Germinal center (tissue), 1 donor: ENCODE results near the gene RBPJL.

ENCODE experiments used
- DNase-seq: peaks from one replicate; pipeline ENCODE4 v3.0.0; 2012; ENCODE audit warnings: mixed read lengths, low spot score

Gene RBPJL

DNA sequence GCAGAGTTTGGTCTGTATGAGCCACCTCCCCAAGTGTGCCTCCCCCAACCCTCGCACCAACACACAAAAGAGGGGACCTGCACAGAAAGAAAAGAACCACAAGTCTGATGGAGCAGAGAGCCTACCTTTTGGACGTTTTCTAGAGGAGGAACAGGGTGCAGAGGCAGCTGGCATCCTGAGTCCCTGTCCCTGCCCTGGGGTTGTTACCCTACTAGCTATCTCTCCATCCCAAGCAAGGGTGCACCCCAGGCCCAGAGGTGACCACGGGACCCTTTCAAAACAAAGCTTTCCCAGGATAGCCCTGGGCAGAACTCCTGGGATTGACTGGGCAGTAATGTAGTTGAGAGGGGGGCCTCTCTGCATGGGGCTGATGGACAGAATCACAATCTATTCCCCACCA, 11.2 kb downstream of the RBPJL start:
- DNase-seq = no peak

DNA sequence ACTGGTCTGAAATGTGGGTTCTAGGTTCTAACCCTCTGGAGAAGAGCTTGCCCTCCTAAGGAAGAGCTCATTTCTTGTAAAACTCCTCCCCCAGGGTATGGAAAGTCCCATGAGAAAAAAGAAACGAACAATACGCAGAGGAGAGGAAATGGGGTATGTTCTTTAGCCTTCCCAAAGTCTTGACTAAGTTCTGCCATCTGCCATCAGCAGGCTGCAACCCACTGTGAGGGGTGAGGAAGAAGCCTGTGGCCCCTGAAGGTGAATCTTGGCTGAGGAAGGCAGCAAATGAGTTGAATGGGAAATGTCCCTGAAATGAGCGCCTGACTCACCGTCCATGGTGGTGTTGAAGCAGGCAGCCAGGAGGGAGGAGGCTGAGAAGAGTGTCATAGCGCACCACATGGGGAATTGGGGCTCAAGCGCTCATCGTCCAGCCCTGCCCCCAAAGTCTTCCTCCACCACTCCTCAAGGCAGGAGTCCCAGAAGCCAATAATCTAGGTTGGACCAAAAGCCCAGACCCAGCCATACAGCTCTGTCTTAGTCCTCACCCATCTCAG, 11.8 kb downstream of the RBPJL start:
- DNase-seq = no peak

DNA sequence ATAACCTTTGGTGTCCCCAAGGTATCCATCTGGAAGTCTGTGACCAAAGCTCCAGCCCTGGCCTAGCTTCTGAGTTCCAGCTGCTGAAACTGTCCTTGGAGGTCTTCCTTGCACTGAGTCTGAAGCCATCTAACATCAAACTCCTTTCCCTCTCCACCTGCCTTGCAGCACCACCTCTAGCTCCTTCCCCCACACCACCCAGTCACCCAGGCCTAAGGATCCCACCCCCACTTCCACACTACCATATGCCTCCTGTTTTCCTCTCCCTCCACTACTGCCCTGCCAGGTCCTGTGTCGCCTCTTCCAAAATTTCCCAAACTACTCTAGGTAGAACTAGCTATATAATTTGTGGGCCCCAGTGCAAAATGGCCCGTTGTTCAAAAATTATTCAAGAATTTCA, 12.3 kb downstream of the RBPJL start:
- no peak for DNase-seq

DNA sequence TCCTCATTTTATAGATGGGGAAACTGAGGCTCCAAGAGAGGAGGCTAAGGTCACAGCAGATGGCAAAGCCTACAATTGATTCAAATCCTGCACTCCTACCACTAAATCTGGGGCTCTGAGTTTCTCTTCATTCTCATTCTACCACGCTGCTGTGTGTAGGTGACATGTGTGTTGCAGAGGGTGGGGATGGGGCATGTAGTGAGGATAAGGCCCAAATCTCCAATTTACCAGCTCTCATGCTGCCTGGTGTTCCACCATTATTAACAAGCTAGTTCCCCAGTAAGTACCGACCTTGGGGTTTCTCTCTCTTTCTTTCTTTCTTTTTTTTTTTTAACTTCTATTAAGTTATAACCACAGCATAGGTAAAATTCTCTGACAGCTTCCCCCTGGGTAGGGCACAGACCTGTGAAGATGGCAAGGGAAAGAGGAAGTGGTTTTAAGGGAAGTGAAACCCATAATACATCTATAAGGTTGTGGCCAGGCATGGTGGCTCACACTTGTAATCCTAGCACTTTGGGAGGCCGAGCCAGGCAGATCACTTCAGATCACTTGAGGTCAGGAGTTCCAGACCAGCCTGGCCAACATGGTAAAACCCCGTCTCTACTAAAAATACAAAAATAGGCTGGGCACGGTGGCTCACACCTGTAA, 14.4 kb downstream of the RBPJL start:
- DNase-seq = peak; percentile 83

DNA sequence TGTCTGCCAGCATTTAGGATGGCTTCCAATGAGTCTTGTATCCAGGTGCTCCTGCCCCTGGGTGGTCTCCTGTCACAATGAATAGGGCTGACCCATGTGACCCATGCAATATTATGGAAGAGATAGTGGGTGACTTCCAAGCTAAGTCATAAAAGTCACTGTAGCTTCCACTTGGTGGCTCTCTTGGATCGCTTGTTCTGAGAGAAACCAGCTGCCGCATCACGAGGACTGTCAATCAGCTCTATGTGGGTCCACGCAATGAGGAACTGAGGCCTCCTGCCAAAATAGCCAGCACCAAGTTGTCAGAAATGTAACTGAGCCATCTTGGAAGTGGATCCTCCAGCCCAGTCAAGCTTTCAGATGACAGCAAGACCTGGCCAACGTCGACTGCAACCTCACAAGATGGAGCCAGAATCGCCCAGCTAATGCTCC, 16.3 kb downstream of the RBPJL start:
- peak; percentile 48 for DNase-seq

DNA sequence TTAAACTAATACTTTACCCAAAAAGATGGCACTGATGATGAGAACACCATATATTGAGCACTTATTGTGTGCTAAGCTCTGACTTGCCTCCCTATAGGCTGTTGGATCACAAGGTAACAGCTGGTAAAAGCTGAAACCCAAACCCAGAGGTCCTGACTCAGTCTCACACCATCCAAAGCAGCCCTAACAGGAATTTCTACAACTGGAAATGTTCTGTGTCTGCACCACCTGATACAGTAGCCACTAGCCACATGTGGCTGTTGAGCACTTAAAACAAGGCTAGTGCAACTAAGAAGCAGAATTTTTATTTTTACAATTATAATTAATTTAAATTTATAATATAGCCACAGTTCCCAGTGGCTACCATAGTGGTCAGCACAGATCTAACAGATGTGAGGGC, 17.1 kb downstream of the RBPJL start:
- no peak for DNase-seq

DNA sequence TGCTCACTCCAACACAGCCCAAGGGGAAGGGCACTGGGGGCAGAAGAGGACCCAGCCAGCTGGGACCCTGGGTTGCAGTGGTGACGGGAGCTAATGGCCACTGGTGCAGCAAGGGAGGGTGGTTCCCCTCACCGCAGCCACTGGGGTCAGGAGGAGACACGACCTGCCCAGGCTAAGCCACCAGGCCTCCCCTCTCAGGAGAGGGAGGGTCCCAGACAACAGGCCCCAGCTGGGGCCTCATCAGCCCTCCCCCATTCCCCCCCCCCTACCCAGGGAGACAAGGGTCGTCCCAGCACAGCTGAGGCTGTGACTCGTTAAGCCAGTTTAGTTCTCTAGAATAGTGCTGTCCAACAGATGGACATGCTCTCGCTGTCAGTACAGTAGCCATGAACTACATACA, 18.7 kb downstream of the RBPJL start:
- no peak for DNase-seq

DNA sequence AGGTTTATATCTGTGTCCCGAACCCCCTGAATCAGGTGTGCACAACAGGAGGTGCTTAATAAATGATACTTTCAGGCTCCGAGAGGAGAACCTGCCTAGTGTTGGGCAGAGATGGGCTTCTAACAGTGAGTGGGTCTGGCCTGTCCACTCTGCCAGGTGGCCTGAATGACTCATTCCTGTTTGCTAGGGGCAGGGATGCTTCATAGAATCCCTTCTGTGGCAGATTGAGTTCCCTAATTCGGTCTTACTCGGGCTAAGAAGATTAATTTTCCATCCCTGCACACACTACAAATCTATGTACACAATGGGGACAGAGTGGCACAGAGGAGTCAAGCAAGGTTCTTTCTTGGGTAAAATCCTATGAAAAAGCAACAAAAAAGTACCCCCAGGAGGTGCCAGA, 21.8 kb downstream of the RBPJL start:
- no peak for DNase-seq

DNA sequence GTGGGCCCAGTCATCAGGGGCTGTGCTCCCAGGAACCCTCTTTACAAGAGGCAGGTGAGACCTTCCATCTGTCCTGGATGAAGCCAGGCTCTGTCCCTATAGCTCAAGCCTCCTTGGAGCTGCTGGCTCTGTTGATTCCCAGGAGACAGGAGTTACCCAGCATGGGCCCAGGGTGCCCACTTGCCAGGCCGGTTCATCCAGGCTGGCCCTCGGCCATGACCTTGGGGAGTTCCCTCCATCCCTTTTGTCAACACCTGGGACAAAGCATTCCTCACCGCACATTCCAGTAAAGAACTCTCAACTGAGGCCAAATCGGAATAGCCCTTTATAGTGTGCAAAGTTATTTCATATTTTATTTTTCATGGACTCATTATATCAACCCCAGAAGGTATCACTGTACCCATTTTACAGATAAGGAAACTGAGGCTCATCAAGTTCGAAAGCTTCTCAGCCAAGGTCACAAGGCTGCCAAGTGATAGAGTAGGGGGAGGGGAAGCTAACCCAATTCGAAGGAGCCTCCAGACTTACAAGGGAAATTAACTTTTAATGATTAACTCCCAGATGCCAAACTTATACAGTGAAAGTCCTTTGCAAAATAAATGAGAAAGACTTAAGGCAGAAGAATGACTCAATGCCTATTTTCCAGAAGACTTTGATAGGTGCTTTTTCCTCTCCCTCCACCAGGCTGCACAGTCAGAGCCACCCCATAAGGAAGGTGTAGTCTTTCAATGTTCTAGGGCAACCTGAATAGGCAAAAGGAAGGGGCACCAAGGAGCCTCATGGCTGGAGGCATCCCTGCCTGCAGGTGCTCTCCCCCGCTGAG, 23.1 kb downstream of the RBPJL start:
- no peak for DNase-seq

DNA sequence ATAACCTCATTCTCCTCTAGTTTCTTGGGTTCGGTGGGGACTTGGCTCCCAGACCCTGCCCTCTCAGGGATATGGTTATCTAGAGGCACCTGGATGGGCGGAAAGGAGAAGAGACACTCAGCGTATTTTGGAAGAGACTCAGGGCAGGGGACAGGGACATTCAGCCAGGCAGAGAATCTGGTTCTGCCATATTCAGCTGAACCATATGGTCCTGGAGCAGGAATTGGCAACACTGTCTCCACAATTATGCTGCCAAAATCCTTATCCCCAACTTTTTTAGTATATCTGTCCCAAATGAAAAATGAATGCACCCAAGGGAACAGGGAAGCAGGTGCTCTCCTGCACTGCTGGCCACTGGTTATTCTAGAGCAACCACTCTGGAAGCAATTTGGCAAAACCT, 23.8 kb downstream of the RBPJL start:
- DNase-seq = no peak

DNA sequence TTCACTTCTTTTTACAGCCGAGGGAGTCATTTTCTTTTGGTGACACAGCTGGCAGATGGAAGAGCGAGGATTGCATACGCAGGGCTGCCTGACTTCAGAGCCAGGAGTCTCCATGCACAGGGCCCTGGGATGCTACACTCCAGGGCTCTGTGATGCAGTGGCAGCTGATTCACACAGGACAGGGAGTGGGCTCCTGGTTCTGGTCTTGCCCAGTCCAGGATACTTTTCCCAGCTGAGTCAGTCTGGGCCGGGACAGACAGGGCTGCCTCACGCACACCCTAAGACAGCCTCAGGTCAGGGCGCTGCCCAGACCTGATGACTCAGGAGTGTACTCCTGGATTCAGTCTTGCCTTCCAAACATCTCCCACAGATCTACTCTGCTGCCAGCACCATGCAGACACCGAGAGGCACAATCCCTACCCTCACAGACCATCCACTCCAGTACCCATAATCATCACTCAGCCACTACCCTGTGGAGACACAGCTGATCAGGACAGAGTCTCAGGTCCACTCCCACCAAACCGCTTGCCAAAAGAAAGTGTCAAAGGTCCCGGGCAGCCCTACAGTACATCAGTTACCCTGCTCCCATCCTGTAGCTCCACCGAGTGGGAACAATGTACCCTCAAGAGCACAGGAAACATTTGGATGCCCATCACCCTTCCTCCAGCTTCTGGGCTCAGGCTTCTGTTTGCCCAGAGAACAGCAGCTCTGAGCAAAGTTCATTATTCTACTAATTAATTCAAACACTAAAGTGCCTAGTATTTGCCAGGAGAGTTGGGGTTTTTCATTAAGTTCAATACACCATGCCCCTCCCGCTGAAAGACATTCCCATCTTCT, 30.1 kb downstream of the RBPJL start:
- DNase-seq = no peak

DNA sequence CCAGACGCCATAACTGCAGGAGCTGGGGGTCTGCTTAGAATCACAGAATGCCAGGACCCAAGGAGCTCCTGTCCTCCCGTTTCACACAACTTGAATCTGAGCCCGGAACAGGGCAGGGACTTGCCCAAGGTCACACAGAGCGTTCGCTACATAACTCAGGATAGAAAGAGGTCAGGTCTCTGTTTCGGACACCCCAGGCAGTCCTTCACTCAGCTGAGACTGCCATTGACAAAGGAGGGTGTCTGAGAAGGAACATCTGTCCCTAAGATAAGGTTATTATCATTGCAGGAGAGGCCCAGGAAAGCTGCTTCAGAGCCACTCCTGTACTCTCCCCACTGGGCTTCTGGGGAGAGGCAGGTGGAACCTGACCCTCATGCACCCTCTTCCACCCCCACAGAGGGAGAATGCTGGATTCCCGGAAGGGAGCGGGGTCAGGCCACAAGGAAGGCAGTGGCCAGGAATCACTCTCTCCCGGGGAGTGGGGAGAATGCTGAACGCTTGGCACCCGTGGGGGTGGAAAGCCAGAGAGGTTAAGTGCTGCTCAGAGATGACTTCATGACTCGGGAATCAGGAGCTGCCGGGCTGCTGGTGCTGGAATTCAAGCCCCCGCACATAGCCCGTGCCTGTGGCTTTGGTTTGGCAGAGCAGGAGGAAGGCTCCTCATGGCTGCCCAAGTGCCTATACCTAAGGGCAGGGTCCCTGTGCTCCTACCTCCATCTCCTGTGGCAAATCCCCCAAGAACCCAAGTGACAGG, 30.9 kb downstream of the RBPJL start:
- no peak for DNase-seq

DNA sequence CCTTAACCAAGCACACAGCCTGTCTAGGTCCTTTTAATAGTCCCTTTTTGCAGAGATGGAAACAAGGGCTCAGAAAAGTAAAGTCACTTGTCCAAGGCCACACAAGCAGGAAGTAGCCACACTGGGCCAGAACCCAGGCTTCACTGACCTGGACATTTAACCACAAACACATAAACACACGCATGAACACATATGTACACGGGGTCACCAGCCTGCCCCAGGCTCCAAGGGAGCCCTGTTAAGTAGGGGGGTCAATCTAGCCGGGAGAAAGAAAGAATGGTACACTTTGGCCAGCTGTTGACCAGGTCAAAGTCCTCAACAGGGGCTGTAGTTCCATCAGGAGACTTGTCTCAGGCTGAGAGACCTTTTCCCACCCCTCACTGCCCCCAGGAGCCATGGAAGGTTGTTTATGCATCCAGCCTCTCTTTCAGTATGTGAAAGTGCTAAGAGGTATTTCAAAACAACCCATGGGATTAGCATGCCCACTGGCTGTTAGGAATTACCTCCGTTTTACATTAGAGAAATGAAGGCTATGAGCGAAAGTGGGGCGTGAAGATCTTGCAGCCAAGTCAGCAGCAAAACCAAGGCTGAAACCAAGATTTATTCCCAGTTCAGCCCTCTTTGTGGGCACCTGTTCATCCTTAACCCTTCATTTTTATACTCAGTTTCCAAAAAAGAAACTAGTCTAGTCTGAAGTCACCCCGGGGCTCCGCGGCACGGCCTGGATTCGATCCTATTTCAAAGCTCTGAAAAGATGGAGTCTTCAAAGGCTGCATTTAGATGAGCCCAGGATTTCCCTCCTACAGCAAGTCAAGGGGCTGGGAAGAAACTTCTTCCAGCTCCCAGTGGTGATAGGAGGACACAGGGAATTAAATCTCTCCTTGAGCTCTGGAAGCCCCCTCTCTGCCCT, 31.7 kb downstream of the RBPJL start:
- no peak for DNase-seq

DNA sequence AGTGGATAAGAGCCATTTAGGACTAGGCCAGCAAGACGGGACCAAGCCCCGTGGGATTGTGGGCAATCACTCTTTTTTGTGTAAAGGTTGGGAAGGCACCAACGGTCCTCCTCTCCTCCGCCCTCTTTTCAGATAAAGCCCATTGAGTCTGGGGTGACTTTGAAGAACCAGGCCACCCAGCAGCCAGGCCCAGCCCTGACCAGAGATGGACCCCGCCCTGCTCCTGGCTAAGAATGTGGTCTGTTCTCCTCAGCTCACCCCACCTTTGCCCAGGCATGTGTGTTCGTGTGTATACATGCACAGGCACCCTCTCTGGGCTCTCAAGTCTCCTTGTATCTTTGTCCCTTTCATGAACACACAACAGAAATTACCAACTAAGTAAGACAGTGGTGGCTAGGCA, 32.4 kb downstream of the RBPJL start:
- no peak for DNase-seq

DNA sequence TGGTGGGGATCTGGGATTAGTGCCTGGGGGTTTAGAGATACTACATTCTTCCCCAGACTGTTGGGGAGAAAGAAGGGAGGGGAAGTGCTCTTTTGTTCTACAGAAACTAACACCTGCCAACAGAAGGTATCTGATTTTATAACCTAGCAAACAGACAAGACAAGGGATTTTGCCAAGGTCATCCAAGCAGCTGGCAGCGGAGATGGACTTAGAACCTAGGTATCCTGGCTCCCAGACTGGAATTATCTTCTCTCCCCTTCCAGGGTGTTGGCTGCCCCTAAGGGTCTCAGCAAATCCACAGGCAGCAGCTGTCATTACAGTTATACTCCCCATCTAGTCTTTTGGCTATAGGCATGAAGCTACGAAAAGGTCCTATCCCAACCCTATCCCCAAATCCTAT, 33.2 kb downstream of the RBPJL start:
- no peak for DNase-seq

DNA sequence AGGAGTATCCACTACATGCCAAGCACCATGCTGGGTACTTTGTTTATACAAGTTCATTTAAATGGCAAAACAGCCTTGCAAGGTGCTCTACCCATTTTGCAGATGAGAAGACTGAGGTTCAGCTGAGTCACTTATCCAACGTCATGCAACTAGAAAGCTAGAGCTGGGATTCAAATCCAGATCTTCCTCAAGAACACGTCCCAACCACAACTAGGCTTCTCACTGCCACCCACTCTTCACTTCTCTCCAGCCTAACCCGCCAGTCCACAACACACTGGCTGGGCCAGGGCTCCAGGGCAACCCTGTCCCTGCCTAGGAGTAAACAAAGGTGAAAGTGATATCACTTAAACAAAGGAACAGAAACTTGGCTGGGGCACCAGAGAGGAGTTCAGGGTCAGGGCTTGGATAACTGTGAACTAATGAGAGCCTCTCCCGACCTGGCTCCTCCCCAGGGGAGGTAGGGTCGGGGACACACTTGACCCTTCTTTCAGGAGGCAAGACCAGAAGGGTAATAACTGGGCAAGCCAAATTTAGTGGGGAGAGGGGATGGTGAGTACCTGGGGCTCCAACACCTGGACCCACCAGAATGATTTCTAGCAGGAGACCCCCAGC, 33.7 kb downstream of the RBPJL start:
- no peak for DNase-seq

DNA sequence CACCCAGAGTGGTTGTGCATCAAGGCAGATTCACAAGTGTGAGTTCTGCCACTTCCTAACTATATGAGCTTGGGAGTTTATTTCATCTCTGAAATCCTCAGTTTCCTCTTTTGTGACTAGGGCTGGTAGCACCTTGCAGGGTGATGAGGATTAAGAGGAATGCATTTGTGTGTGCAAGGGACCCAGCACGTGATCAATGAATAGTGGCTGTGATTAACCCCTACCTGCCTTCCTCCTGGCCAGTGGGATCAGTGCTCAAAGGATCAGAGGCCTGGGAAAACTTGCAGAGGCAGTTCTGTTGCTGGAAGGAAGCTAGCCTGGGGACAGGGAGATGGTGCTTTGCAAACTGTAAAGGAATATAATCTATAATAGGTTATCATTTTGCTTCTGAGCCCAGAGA, 34.3 kb downstream of the RBPJL start:
- no peak for DNase-seq

DNA sequence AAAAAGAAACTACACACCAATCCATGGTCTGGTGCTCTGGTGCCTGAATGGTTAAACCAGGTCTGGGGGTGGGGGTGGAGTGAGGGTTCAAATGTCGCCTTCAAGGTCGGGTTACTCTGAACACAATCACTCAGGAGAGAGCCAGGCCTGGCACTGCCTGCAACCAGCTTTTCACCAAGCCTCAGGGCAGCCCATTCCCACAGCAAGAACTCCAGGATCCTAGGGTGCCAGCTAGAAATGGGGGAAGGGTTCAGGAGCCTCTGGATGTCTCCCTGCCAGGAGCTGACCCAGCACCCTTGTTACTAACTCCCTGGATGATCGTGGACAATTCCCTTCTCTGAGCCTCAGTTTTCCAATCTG, 34.9 kb downstream of the RBPJL start:
- no peak for DNase-seq

DNA sequence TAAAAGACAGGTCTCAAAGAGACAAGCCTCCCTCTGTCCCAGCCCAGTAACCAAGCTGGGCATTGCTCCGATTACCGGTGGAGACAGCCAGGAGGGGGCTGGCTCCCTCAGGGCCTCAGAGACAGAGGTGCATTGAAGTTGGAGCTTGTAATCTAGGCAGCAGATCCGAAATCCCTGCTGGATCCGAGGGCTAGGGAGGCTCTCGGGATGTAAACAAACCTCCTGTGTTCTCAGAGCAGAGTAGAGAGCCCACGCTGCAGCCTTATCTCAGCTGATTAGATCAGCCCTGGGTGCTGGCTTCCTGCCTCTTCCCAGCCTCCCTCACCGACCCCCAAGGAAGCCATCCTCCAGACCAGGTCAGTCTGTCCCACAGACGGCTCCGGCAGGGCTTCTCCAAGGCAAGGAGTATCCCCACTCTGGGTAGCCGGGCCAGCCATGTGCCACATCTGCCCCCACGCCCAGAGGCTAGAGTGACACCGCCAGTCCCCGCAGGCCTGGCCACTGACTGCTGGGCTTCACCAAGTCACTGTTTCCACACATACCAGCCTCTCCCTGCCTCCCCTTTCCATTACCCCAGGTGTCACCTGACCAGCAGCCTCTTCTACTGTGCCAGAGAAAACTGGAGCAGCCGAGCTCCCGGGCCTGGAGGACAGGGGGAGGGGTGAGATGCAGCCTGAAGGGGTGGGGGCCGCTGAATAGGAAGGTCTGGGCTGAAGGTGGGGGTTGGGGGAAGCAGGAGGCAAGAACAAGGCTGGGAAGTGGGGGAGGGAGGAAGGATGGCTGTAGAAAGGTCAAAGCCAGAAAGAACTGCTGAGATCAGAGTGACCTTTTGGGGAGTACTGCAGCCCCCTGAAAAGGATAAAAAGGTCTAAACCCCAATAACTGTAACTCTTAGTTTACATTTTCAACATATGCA, 35.6 kb downstream of the RBPJL start:
- no peak for DNase-seq
